ENCODE results near the gene MARCHF4.
"Not testable (repeated sequence)": the region's sequence is repeated elsewhere in the genome, so short reads cannot be mapped to it uniquely, and the experiment has no call there.

The MARCHF4 gene

DNA sequence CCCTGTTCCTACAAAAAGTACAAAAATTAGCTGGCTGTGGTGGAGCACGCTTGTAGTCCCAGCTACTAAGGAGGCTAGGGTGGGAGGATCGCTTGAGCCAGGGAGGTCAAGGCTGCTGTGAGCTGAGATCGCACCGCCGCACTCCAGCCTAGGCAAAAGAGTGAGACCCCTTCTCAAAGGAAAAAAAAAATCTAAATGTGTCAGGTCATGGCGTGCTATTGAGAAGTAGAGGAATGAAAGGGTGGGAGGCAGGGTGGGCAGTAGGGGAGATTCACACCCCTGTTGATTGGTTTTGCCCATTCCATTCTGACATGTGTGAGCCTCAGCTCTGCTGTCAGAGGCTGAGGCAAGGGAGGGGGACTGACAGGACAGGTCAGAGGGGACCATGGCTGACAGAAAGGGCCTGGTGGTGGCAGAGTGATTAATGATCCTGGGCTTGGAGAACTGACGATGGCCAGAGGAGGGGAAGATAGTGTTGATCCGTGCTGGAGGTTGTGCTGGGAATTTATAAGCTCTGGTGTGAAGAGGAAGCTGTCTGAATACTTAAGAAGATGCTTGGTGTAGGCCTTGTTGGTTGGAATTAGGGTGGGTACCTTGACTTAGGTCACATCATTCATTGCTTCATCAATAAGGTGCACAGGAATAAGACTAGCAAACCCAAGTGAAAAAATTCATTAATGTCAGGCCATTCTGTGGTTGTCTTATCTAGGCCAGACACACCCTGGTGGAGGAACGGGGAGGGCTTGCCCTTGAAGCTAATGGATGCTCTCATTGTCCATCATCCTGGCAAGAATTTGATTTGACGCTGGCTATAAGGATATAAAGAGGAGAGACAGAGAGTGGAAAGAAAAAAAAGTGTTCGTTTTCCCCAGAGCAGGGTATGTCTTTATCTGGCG lies 20.9 kb upstream of the MARCHF4 start:
- no peak for DNase-seq (ENCODE audit: low read depth in 3 of 3, low spot score in 1 of 3)

DNA sequence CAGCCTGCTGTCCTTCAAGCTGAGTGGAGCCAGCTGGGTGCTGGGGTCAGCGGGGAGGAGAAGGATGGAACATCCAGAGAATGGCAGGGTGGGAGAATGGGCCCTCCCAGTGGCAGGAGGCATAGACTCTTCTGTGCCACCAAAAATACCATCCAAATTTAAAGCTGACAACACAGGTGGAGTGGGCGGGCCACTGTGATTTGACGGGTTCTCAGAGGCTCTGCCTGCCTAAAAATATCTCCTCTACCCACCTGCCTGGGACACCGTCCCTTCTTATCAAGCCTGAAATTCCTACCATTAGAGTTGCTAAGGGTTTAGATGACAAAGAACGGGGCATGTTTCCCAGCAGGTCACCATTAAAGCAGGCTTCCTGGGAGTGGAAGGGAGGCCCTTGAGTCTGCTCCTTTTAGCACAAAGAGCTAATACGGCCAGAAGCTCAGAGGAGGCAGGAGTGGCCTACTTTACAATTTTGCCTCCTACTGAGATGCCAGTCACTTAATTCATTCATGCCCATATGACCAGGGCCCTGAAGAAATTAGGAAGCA lies 19.8 kb upstream of the MARCHF4 start:
- no peak for DNase-seq (ENCODE audit: low read depth in 3 of 3, low spot score in 1 of 3)

DNA sequence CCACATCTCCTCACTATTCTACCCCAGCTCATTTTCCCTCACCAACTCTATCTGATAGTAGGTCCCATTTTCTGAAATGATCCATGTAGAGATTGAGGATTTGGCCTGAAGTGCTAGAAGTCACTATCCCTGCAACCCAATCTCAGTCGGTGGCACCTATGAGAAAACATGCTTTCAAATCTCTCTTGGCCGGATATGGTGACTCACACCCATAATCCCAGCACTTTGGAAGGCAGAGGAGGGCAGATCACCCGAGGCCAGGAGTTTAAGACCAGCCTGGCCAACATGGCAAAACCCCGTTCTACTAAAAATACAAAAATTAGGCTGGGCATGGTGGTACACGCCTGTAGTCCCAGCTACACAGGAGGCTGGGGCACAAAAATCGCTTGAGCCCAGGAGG lies 19.1 kb upstream of the MARCHF4 start:
- DNase-seq (ENCODE audit: low read depth in 3 of 3, low spot score in 1 of 3) = no peak

DNA sequence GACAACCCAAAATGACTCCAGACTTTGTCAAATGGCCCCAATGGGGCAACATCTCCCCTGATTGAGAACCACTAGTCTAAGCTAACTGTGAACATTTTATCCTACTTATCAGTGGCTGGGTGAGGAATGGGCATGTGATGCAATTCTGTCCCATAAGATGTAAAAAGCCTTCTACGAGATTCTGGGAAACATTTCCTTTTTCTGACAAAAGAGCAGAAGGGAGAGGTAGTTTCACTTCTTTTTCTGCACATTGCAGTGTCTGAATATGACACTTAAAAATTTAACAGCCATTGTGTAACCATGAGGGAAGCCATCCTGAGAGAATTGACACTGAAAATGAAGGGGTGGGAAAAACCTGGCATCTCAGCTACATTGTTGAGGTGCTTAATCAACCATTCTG lies 17.3 kb upstream of the MARCHF4 start:
- DNase-seq (ENCODE audit: low read depth in 3 of 3, low spot score in 1 of 3) = no peak

DNA sequence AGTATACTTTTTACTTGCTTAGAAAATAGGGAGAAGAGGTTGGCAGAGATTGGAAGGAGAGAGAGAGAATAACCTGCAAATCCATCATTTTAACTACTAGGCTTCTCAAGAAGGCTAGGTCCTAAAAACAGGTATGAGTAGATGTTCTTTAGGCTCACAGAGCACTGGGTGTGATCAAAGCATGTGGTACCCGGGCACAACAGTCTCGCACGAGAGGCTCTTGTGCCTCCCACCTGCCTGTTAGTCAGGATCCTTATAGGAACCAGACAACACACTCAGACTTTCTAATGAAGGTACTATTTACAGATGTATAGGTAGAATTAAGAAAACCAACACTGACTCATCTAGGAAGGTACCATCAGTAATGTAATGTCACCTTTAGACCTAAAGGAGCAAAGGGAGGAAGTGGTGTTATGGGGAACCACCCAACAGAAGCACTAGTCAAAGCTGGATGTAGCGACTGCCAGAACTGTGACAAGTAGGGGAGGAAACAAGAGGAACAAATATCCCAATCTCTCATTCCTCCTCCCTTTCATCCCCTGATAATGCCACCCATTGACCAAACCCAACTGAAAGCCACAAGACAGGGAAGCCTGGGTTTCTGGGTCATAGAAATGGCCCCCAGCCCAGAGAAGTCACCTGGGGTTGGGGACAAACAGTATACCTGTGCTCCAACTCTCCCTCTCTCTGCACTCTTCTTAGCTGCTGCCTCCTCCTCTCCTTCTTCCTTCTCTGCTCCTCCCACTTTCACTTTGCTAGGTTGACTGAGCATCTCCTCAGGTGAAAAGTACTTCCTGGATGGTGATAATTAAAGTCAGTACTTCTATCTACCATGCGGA lies 16.0 kb upstream of the MARCHF4 start:
- no peak for DNase-seq (ENCODE audit: low read depth in 3 of 3, low spot score in 1 of 3)

DNA sequence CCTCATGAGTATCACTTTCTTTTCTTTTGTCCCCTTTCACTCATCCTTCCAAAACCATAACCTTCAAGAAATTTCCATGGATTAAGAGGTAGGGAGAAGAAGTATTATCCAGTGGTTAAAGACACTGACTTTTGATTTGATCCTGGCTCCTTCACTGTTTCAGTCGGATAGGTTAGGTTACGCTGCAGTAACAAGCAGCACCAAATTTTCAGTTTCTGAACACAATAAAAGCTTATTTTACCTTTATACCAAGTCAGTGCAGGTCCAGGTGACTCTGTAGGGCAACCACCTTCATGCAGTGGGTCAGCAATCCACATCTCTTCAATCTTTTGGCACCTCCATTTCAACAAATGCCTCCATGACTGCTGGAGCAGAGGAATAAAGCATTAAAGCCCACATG lies 15.0 kb upstream of the MARCHF4 start:
- DNase-seq (ENCODE audit: low read depth in 3 of 3, low spot score in 1 of 3) = no peak

DNA sequence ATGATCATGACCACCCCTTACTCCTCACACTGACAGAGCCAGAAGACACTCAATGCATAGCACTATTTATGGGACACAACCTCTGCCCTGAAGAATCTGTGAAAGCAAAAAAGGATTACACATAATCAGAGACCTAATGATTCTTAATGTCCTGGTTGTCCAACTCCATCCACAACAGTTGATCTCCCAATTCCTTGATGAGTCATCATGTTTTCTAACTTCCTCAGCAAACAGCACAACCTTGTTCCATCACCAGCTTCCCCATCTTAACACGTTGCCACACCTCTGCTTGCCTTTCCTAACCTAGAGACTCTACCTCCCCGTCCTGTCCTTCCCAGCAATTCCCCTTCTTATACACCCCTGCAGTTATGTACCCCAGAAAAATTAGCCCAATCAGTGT lies 13.2 kb upstream of the MARCHF4 start:
- DNase-seq (ENCODE audit: low read depth in 3 of 3, low spot score in 1 of 3) = no peak

DNA sequence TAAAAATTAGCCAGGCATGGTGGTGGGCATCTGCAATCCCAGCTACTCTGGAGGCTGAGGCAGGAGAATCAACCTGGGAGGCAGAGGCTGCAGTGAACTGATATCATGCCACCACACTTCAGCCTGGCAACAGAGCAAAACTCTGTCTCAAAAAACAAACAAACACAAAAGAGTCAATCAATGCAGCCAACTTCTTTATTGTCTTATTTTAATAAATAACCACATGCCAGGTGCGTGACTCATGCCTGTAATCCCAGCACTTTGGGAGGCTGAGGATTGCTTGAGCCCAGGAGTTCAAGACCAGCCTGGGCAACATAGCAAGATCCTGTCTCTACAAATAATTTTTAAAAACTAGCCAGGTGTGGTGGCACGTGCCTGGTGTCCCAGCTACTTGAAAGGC lies 12.1 kb upstream of the MARCHF4 start:
- not testable (repeated sequence) for DNase-seq (ENCODE audit: low read depth in 3 of 3, low spot score in 1 of 3)

DNA sequence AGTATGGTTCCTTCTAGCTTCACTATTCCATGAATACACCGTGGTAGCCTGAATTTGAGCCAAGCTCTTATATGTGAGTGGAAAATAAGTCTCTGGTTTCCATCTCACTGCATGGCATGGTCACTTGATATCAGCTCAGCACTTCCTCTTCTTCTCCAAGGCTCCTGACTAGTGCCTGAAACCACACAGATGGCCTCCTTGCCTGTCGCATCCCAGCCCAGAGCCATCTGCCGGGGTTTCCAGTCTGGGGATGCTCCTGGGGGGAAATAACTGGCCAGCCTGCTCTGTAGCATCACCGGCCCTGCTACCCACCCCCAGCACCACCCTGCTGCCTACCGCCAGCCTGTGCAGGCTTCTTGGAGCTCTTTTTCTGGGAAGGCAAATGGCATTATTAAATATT lies 7.7 kb upstream of the MARCHF4 start:
- no peak for DNase-seq (ENCODE audit: low read depth in 3 of 3, low spot score in 1 of 3)

DNA sequence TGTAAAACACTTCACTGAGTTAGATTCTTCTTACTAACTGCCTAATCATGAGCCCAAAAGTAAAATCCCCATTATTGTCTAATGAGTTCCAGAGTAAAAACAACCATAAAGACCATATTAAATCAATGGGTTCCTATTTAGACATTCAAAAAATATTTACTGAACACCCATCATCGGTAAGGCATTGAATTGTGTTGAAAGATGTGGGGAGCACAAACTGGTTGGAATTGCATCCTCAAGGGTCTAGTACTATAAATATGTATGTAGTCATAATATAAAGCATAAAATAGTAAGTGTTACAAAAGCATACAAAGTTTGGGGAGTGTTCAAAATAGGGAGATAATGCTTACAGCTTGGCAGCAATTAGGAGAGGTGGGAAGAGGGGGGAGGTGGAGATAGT lies 3.0 kb upstream of the MARCHF4 start:
- DNase-seq (ENCODE audit: low read depth in 3 of 3, low spot score in 1 of 3) = no peak

DNA sequence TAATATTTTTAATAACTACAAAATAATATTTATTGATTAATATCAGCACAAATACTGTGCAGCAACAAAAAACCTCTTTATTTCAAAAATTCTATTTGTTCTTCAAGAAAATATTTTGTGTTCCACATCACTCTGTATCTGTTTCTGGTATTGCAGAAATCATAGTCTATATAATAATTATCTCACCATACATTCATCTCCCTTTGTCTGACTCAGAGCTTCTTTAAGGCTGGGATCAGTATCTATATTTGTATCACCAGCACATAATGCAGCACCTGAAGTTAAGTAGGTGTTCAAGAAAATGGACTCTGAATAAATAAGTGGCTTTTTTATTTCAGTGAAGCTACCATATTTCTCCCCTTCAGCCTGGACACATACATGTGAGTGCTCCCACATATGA lies 1.6 kb upstream of the MARCHF4 start:
- no peak for DNase-seq (ENCODE audit: low read depth in 3 of 3, low spot score in 1 of 3)

DNA sequence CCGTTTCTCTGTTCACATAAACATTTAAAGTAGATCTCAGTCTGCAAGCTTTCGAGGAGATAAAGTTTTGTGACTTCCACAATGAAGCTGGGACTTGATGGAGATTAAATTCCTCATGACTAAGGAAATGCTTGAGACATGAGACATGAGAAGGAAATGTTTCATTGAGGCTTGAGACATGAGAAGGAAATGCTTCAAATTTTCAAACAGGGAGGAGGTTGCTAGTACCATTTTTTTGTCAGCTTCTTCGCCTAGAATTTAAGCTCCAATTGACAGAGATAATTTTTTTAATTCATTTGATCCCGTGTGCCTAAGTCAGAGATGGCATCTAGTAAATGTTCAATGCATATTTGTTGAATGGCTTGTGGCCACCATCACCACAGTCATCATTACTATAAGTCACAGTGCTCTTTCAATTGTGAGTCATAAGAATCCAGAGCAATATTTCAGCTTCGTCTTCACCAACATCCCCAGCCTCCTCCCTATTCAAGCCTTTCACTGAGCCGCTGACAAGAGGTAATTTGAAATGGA lies 543 bp upstream of the MARCHF4 start:
- DNase-seq (ENCODE audit: low read depth in 3 of 3, low spot score in 1 of 3) = no peak

DNA sequence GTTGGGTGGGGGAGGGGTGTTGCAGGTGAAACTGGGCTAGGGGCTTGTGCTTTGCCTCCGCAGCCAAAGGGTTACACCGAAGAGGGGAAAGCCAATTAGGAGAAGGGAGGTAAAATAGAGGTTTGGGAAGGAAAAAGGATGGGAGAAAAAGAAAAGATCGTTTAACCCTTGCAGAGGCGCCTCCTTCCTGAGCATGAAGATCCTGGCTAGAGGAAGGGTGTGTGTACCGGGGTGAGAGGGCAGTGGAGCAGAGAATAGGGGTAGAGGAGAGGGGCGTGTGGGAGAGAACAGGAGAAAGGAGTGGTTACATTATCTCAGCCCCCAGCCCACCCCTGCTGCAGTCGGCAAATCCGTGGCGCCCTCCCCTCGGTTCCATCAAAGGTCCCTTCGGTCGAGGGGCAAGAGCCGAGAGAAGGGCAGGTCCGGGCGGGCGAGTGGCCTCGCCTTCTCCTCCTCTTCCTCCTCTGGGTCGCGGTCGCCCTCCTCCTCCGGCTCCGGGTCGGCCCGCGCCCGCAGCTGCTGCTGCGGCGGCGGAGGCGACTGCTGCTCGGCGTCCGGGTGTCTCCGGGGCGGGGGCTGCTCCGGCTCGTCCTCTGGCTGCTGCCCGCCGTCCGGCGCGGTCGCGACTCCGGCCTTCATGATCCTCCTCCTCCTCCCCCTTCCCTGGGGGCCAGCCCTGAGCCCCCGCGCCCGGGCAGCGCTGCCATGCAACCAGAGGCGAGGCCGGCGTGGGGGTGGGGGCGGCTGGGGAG lies 1.1 kb downstream of the MARCHF4 start:
- DNase-seq (ENCODE audit: low read depth in 3 of 3, low spot score in 1 of 3) = no peak

DNA sequence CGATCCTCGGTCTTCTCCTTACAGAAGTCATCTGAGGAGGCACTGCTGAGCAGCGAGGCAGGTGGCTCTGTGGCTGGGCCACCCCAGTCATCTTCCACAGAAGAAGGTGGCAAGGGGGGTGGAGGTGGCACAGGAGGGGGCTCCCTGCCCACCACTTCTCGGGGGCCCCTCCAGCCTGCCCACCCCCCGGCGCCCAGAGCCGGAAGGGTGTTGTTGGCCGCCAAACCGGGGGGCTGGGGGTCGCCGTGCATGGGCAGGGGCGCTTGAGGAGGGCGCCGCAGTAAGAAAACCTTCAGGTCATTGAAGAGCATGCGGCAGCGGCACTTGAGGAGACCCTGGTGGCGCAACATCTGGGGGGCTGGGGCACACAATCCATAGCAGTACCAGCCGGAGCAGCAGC lies 2.5 kb downstream of the MARCHF4 start:
- DNase-seq (ENCODE audit: low read depth in 3 of 3, low spot score in 1 of 3) = no peak

DNA sequence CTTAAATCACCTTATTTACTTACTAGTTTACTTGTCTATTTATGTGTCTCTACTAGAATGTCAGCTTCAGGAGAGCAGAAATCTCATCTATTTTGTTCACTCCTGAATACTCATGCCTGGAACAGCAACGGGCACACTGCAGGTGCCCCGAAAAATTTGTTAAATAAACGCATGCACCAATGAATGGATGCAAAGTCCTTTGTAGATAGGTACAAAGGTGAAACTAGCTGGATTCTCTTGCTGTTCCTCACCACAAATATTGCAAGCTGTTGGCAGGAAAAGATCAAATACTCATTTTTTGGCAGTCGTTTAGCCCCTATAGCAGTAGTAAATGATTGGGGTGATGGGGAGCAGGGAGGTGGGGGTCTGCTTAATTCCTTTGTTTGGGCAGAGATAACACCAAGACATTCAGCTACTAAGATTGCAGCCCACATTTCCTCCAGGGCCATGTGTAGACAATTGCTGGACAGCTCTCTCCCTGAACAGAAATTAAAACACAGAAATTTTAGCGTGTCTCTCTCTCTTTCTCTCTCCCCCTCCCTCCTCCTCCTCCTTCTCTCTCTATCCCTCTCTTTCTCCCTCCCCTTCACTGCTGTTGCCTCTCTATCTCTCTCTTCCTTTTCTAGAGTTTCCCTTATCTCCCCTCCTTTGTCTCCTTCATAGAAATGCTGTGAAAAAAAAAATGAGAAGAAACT lies 5.4 kb downstream of the MARCHF4 start:
- no peak for DNase-seq (ENCODE audit: low read depth in 3 of 3, low spot score in 1 of 3)

DNA sequence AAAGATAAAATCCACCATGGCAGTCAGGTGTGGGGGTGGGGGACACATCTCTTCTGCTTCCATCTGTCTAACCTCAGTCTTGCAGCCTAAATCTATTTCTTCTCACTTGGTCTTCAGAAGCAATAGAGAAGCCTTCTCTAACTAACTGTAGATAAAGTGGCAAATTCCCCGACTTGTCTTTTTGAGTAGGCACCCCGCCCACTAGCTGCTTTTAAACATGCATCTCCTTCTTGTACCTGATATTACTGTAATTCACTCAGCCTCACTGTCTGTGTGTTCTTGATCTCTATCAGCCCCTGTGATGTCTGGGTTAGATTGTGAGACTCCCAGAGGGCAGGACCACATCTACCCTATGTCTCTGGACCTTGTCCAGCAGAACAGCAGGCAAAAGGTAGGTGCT lies 6.8 kb downstream of the MARCHF4 start:
- DNase-seq (ENCODE audit: low read depth in 3 of 3, low spot score in 1 of 3) = no peak

DNA sequence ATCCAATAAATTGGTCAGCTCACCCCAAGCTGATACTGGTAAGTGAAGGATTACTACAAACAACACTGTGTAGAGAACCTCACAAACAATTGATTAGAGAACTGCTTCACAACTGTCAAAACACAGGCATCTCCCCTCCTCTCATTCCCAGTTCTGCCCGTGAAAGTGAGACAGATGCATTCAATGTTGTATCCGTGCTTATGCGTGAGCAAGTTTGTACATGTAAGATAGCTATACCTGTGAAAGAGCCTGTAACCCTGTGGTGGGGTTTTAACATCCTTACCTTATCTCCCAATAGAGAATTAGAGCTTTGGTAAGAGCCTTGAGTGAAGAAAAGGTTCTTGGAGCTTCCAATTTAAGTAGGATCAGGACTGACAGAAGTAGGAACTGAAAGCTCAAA lies 9.1 kb downstream of the MARCHF4 start:
- no peak for DNase-seq (ENCODE audit: low read depth in 3 of 3, low spot score in 1 of 3)

DNA sequence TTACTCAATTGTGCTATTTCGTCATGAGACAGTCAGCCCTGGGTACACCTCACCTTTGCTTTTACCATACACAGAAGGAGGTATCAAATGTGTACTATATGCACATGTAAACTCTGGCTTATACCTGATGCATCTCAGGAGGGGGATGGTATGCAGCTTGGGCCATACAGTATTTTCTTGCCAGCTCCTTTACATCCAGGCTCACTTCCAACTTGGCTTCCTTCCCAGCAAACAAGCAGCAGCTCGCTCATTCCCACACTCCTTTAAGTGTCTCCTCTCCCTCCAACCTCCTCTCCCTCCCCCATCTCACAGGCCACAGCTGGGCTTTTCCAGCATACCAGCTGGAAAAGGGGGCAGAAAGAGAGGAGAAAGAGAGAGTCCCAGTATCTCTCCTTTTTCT lies 9.6 kb downstream of the MARCHF4 start:
- no peak for DNase-seq (ENCODE audit: low read depth in 3 of 3, low spot score in 1 of 3)

DNA sequence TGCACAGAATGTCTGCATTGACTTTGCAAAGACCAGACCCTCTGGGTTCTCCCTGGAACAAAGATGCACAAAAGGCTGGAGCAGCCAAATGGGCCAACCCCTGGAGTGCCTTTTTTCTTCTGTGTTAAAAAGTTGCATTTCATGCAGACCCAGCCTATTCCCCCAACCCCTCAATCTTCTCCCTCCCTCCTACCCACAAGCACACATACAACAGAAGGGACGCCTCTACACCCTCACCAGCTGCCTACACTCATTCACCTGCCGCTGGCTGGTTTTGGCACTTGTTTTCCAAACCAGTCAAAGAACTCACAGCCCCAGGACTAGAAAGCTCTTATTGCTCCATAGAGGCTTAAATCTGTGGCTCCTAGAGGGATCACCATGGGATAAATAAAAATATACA lies 16.6 kb downstream of the MARCHF4 start:
- DNase-seq (ENCODE audit: low read depth in 3 of 3, low spot score in 1 of 3) = no peak

DNA sequence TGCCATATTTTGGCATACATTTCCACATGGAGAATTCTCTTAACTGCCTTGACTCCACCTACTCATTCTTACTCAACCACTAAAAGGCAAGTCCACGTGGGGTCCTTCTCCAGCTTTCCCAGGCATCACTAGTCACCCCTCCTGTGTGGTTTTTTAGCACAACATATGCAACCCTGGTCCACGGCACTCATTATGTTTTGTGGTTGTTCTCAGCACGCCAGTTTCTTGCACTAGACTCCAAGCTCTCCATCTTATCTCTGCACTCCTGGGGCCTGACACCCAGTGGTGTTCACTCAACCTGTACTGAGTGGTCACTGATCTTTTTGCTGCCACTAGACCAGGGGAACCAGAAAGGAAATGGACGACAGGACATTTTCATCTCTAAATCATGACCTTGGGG lies 18.0 kb downstream of the MARCHF4 start:
- no peak for DNase-seq (ENCODE audit: low read depth in 3 of 3, low spot score in 1 of 3)

Data from stimulated activated CD4-positive, alpha-beta T cell treated with anti-CD3 and anti-CD28 coated beads, TNF-alpha, amount 100 ng/mL, for 1 hour (primary cell).